T follicular helper cell (primary cell): ENCODE data around the gene RPIA.
"Not testable (repeated sequence)": the region's sequence is repeated elsewhere in the genome, so short reads cannot be mapped to it uniquely, and the experiment has no call there.

Experiments
- DNase-seq: peaks from one replicate; pipeline ENCODE4 v3.0.0-alpha.2; 2020; ENCODE audit warnings: low read depth

RPIA gene

DNA sequence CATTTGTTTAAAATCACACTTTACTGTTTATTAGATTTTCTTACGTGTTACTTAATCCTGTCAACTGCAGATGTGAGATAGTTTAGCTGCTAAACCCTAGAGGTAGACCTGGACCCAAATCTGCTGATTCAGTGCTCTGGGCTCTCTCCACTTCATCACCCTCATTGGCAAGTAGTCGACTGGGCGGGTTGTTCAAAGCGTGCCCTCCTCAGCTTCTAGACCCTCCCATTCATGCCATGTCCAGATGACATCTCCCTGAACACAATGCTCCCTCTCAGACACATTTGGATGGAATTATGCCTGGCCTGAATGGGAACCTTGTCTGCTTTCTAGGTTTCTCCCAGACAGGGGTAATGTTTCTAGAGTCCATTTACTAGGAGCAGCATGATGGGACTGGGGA, 43.7 kb downstream of the RPIA start:
- no peak for DNase-seq

DNA sequence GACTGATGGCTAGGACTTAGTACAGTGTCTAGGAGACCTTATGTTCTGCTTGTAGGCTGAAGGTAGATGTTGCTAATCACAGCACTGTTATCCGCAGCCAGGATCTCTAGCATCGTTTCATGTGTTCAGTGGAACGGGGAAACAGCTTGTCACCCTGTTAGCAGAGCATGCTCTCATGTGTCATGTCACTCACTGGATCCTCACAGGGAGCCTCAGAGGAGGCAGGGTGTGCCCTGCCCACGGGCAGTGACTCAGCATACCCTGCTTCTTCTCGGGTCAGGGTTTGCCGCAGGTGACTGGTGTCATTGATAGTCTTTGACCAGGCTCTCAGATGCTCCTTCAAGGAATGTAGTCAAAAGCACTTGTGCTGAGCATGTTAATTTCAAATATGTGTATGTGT, 44.4 kb downstream of the RPIA start:
- no peak for DNase-seq

DNA sequence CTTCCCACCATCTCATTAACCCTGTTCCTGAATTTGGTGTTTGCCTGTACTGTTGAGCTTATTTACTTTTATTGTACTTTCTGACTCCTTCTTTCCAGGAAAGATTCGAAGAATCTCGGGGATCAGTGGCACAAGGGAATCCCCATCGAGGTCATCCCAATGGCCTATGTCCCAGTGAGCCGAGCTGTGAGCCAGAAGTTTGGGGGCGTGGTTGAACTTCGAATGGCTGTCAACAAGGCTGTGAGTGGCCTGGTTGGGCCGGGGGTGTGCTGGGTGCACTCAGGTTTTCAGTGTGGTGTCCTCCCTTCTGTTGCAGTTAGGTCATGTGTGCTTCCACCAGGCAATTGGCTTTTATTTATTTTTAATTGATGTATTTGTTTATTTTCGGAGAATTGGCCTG, 45.0 kb downstream of the RPIA start:
- no peak for DNase-seq

DNA sequence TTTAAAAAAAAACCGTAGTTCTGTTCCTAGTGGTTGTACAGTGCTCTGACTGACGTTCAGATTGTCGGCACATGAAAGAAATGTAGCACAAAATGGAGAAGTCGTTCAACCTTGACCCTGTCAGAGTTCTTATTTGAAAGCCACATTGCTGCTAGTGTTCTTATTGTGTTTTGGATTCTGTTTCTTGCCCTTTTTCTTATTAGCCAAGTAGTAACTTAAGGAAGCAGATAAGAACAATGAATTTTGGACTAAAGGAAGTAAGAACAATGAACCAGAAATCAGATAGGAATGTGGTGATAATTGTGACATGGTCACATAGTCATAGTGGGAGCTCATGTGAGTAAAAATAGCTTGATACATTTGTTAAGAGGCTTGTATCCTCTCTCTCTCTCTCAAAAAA, 45.9 kb downstream of the RPIA start:
- no peak for DNase-seq

DNA sequence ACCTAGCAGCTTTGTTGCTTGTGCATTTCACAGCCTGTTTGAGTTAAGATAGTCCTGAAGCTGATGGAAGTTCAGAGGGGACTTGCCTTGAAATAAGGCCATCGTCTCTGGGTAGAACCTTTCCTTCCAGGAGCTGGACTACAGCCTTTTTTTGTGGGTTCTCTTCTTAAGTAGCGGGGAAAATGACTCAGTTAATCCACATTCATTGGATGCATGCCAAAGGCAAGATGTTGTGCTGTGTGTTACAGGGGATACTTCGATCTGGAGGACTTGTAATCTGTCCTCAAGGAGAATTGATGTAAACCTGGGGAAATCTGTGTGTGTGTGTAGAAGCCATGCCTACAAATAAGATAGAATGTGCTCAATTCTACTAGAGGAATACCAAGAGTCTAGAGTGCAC, 46.8 kb downstream of the RPIA start:
- DNase-seq = no peak

GRCh38 chr2:88739985-88740600, 48.6 kb downstream of the RPIA start:
- peak; percentile 50 for DNase-seq

DNA sequence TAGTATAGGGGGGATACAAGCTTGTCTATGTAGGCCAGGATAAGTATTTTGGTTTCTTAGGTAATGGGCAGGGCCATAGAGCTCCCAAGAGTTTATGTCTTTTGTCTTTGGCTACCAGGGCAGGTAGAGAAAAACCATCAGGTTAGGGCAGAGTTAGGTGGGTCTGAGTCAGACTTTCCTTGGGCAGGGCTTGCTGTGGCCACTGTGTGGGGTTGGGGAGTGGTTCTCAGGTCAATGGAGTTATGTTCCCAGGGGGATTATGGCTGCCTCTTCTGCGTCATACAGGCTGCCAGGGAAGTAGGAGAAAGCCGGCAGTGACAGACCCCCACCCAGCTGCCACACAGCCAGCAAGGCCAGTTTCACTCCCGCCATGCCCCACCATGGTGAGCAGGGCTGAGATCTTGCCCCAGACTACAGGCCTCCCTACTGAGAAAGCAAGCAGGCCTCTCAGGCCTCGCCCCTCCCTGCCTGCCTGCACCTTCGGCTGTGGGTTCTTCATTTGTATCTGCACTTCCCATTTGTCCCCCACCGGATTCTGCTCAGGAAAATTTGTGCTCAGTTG, 55.5 kb downstream of the RPIA start:
- DNase-seq = no peak

DNA sequence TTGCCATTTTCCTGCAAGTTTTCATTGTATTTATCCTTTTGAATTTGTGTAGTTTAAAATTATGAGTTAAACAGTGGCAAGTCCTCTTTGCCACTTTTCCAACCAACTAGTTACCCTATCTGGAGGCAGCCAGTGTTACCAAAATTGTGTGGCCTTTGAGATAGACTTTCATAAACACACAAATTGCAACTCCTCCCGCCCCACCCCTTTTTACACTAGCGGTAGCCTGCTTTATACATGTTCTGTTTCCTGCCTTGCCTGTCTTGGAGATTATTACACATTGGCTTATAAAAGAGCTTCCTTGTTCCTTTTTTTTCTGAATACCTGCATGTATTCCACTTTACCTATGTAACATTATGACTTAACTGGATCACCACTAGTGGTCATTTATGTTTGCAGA, 56.5 kb downstream of the RPIA start:
- no peak for DNase-seq

- no peak for DNase-seq
These were observed 60.3 kb downstream of the RPIA start for GRCh38 chr2:88751768-88752167.

DNA sequence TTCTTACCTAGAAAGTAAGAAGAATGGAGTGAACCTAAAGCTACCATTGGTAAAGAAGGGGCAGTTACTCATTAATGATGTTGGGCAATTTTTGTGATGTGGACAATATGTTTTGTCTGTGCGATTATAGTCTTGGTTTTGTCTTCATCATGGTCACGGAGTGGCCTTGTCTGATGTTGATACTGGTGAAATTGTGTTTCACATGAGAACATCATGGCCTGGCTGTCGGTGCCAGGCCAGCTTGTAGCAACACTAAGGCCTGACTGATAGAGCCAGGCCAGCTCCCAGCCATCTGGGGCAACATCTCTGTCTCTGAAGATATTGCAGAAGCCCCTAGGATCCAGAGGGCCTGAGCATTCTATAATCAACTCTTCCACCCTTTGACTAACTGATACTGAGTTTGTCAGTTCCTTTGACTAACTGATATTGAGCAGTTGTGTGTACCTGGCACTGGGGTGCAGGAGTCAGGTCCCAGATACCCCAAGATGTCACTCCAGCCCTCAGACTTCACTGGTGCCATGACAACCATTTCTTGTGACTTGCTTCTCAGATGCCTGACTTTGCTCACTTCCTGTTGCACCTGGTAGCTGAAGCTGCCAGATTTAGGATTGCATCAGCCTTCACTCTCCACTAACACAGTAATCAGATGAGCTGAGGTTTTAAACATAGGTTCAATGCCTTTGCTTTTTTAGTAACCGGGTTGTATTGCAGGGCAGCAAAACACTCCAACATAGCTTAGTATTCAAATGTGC, 62.5 kb downstream of the RPIA start:
- peak; percentile 4 for DNase-seq

- no peak for DNase-seq
These were observed 63.3 kb downstream of the RPIA start for GRCh38 chr2:88754585-88755320.

- DNase-seq = no peak
These were observed 64.4 kb downstream of the RPIA start for GRCh38 chr2:88755836-88756235.

- no peak for DNase-seq
These were observed 65.6 kb downstream of the RPIA start for GRCh38 chr2:88757025-88757424.

- not testable (repeated sequence) for DNase-seq
These were observed 67.2 kb downstream of the RPIA start for GRCh38 chr2:88758702-88759101.

GRCh38 chr2:88760819-88761598, 69.5 kb downstream of the RPIA start:
- DNase-seq = no peak

GRCh38 chr2:88764141-88764849, 72.8 kb downstream of the RPIA start:
- no peak for DNase-seq

GRCh38 chr2:88764850-88765153, 73.3 kb downstream of the RPIA start:
- DNase-seq = no peak

GRCh38 chr2:88765154-88765888, 73.8 kb downstream of the RPIA start:
- no peak for DNase-seq

- not testable (repeated sequence) for DNase-seq
These were observed 74.5 kb downstream of the RPIA start for GRCh38 chr2:88765889-88766481.

DNA sequence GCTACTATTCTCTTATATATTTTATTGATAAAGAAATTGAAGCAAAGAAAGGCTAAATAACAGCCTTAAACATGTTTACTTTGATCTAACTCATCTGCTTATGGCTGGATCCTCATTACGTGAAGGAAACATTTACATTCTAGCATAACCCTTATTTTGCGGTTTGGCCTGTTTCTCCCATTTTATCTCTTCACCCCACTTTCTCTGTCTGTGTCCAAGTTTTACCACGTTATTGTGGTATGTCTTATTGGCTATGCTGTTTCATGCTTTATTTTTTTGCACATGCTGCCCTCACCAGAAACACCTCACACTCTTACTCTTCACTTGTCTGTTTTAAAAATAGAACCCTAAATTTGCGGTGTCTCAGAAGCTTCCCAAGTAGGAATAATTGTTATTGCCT, 78.5 kb downstream of the RPIA start:
- no peak for DNase-seq
